Neural crest cell (in vitro differentiated cells): Measurements from ENCODE around the gene TMEM37. TPM values are rescaled to one million over a fixed set of nuclear protein-coding genes. Genes with fewer than 3 reads are reported as not detected.
A peak's percentile ranks its signal among the peaks of the same experiment; 100 is the strongest.

Experiments used
- DNase-seq: peaks from one replicate; pipeline ENCODE4 v3.0.0; 2021; ENCODE audit warnings: low read depth, mixed read lengths, low spot score
- H3K27ac Mint-ChIP-seq: one replicate; pipeline ENCODE4 v1.8.0; 2021; ENCODE audit warnings: mild to moderate bottlenecking, mixed read lengths; ENCODE audit not compliant: unreplicated experiment
- H3K27me3 Mint-ChIP-seq: 2 replicates; pipeline ENCODE4 v1.8.0; 2021; ENCODE audit warnings: low read depth, mild to moderate bottlenecking, mixed read lengths
- H3K36me3 Mint-ChIP-seq: 2 replicates; pipeline ENCODE4 v1.8.0; 2021; ENCODE audit warnings: low read depth, mild to moderate bottlenecking, mixed read lengths
- H3K4me1 Mint-ChIP-seq: 2 replicates; pipeline ENCODE4 v1.8.0; 2021; ENCODE audit warnings: mixed read lengths
- H3K4me3 Mint-ChIP-seq: one replicate; pipeline ENCODE4 v1.8.0; 2021; ENCODE audit warnings: mild to moderate bottlenecking, mixed read lengths
- H3K9me3 Mint-ChIP-seq: 2 replicates; pipeline ENCODE4 v1.8.0; 2021; ENCODE audit warnings: mixed read lengths
- total RNA-seq: library from RNA; stranded (reverse); gene quantifications from 2 replicates; pipeline ENCODE4 v1.2.1, GENCODE V29; 2021
- TF ChIP-seq, protein P1 (sequence below): fragments of 200-600 bp; sonication (generic); conservative IDR thresholded peaks from 2 replicates; pipeline ENCODE4 v1.5.0; 2021; ENCODE audit warnings: antibody characterized with exemption, mild to moderate bottlenecking

Gene TMEM37
- total RNA-seq, 1 donor from 2014 or later: 5.3 TPM

DNA sequence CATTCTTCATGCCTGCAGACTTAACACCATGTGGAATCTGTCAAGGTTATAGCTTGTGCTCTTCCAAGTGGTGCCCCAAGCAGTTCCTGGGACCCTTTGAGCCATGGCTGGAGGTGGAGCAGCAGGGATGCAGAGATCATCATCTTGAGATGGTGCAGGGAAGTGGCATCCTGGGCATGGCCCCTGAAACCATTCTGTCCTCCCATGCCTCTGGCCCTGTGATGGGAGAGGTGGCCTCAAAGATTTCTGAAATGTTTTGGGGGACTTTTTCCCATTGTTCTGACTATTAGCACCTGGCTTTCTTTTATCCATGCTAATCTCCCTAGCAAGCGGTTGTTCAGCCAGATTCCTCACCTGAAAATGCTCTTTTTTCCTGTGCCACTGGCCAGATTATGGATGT, 10.3 kb upstream of the TMEM37 start:
- TF ChIP-seq, protein P1, sequence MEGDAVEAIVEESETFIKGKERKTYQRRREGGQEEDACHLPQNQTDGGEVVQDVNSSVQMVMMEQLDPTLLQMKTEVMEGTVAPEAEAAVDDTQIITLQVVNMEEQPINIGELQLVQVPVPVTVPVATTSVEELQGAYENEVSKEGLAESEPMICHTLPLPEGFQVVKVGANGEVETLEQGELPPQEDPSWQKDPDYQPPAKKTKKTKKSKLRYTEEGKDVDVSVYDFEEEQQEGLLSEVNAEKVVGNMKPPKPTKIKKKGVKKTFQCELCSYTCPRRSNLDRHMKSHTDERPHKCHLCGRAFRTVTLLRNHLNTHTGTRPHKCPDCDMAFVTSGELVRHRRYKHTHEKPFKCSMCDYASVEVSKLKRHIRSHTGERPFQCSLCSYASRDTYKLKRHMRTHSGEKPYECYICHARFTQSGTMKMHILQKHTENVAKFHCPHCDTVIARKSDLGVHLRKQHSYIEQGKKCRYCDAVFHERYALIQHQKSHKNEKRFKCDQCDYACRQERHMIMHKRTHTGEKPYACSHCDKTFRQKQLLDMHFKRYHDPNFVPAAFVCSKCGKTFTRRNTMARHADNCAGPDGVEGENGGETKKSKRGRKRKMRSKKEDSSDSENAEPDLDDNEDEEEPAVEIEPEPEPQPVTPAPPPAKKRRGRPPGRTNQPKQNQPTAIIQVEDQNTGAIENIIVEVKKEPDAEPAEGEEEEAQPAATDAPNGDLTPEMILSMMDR: no peak
- peaks cover 20% of the 10 kb centered on the region for H3K4me1 Mint-ChIP-seq
- peaks cover 6% of the 10 kb centered on the region for H3K9me3 Mint-ChIP-seq
- DNase-seq: no peak
- no peaks in the 10 kb centered on the region for H3K27me3 Mint-ChIP-seq
- H3K36me3 Mint-ChIP-seq: peaks cover 6% of the 10 kb centered on the region
- no peak overlapping the region for H3K27ac Mint-ChIP-seq
- no peak overlapping the region for H3K4me3 Mint-ChIP-seq

DNA sequence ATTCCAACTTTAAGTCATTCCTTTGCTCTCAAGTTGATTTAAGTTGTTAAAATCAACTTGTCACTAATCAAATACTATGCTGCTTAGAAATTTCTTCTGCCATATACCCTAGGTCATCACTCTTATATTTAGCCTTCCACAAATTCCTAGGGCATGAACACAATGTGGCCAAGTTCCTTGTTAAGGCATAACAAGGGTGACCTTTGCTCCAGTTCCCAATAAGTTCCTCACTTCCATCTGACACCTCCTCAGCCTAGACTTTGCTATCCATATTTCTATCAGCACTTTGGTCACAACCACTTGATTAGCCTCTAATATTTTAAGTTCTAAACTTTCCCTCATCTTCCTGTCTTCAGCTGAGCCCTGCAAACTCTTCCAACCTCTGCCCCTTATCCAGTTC, 9.9 kb upstream of the TMEM37 start:
- DNase-seq: no peak
- Mint-ChIP-seq H3K27ac (no peak overlapping the region), H3K36me3 (peaks cover 6% of the 10 kb centered on the region), H3K27me3 (peaks cover 2% of the 10 kb centered on the region), H3K4me3 (no peak overlapping the region), H3K4me1 (peaks cover 24% of the 10 kb centered on the region), H3K9me3 (peaks cover 6% of the 10 kb centered on the region)
- TF ChIP-seq, protein P1: no peak

DNA sequence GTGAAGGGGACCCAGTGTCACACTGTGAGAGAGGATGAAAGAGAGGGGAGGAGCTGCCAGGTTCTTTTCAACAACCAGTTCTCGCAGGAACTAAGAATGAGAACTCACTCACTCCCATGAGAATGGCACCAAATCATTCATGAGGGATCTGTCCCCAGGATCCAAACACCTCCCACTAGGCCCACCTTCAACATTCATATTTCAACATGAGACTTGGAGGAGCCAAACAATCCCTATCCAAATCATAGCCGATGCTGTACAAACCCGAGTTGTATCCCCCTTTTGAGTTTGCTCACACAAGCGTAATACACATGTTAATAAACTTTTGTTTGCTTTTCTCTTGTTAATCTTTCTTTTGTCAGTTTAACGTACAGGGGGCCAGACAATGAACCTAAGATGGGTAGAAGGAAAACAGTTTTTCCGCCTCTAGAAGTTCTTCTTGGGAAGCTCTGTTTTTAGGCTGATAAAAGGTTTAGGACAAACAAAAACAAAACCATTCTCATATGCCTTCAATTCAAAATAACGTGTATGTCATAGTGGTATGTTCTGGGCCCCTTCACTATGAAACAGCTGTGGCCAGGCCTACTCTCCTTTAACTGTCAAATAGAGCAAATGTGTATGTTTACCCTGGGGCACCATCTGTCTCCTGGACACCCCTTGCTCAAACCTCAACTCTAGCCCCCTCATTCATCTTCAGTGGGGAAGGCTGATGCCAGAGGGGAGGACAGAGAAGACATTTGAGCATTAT, 9.1 kb upstream of the TMEM37 start:
- H3K36me3 Mint-ChIP-seq: peaks cover 6% of the 10 kb centered on the region
- peaks cover 6% of the 10 kb centered on the region for H3K27me3 Mint-ChIP-seq
- no peak overlapping the region for H3K4me3 Mint-ChIP-seq

DNA sequence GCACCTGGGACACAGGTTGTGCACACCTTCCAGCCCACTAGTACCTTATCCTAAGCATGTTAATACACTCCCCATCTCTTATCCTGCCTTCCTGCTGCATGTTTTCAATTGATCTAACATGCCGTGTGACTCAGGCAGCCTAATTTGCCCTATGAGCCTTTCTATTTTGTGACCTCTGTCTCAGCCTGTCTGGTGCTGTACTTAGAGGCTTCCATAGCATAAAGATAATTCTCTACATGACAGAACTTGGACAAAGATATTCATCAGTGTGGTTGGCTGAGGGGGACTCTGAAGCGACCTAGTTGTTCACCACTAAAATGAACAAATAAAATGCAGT, 8.6 kb upstream of the TMEM37 start:
- Mint-ChIP-seq H3K27ac (peak overlapping the region; percentile 40), H3K4me1 (peaks cover 37% of the 10 kb centered on the region), H3K4me3 (no peak overlapping the region), H3K27me3 (peaks cover 9% of the 10 kb centered on the region), H3K36me3 (peaks cover 6% of the 10 kb centered on the region), H3K9me3 (peaks cover 6% of the 10 kb centered on the region)
- TF ChIP-seq, protein P1: no peak
- DNase-seq: no peak

More for the DNA sequence above, 9.1 kb upstream of the TMEM37 start:
- TF ChIP-seq, protein P1: no peak
- H3K9me3 Mint-ChIP-seq: peaks cover 6% of the 10 kb centered on the region
- no peak overlapping the region for H3K27ac Mint-ChIP-seq
- peaks cover 31% of the 10 kb centered on the region for H3K4me1 Mint-ChIP-seq
- no peak for DNase-seq

DNA sequence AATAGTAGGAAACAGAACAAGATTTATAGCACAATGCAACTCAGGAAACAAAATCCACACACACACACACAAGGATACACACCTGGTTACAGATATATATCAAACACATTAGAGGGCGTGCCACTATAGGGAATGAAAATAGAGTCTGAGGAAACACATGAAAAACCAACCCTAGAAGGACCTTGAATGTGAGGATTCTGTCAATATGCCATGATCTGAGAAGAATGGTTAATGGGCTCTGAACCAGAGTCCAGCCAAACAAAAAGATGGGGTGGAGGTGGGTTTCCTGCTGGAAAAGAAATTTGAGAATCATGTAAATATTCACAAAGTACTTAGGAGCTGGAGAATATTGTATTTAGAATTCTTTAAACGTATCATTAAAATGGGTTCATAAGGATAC, 7.8 kb upstream of the TMEM37 start:
- TF ChIP-seq, protein P1: no peak
- peaks cover 6% of the 10 kb centered on the region for H3K9me3 Mint-ChIP-seq
- DNase-seq: no peak
- peaks cover 9% of the 10 kb centered on the region for H3K27me3 Mint-ChIP-seq
- H3K4me3 Mint-ChIP-seq: no peak overlapping the region
- H3K4me1 Mint-ChIP-seq: peaks cover 44% of the 10 kb centered on the region
- peaks cover 6% of the 10 kb centered on the region for H3K36me3 Mint-ChIP-seq
- no peak overlapping the region for H3K27ac Mint-ChIP-seq
